ENCODE measurements around the gene CXCL12.

Gene CXCL12

DNA sequence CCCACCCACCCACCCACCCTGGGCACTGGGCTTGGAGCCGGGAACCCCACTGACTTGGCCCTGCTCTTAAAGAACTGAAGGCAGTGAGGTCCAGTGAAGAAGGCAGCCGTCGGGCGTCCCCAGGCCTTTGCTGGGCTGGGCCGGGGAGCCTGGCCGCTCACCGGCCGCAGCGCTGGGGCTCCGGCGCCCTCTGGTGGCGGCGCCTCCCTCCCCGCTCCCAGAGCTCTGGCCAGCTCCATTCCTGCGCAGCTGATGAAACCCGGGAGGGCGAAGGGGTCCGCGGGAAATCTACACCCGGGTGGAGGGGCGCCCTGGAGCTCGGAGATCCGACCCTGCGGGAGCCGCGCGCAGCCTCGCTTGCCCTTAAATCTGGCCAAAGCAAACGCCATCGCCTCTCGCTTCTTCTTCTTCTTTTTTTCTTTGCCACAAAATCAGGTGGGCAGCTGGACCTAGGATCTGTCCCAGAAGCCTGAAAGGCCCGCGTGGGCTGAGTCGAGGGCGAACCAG, 1.7 kb upstream of the CXCL12 start:
- FAIRE-seq (no peak), DNase-seq (ENCODE audit: insufficient read length, low spot score) (peak; percentile 87)

DNA sequence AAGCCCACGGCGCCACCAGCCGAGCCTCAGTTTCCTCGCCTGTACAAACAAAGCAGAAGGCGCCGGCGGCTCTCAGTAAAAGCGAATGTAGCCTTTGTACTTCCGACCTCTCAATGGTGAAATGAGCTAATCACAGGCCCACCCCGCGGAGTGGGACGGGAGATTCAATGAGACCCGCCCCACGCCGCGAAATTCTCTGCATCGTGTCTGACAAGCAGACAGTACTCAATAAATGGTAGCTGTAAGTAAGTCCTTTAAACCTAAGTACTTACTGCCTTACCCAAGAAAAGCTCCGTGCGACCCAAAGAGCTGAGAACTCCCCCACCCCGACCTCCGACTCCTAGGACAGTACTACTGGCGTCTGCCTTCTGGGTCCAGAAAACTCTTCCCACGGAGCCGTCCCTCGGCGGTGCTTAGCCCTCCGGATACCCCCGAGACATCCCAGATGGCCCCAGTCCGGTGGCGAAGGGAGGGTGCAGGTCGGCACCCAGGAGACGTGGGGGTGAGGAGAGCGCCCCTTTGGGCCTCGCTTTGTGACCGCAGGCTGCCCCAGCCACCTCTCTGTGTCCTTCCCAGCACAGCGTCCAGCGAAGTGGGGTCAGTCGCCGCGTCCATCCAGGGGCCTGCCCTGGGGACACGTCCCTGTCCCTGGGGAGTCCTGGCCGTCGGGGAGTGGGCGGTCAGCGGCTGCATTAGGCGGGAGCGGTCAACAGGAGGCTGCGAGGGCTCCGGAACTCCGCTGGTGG, 972 bp upstream of the CXCL12 start:
- FAIRE-seq: no peak
- no peak for DNase-seq (ENCODE audit: insufficient read length, low spot score)

GRCh38 chr10:44384601-44385025, 284 bp downstream of the CXCL12 start:
- no peak for DNase-seq (ENCODE audit: insufficient read length, low spot score)
- FAIRE-seq: no peak

DNA sequence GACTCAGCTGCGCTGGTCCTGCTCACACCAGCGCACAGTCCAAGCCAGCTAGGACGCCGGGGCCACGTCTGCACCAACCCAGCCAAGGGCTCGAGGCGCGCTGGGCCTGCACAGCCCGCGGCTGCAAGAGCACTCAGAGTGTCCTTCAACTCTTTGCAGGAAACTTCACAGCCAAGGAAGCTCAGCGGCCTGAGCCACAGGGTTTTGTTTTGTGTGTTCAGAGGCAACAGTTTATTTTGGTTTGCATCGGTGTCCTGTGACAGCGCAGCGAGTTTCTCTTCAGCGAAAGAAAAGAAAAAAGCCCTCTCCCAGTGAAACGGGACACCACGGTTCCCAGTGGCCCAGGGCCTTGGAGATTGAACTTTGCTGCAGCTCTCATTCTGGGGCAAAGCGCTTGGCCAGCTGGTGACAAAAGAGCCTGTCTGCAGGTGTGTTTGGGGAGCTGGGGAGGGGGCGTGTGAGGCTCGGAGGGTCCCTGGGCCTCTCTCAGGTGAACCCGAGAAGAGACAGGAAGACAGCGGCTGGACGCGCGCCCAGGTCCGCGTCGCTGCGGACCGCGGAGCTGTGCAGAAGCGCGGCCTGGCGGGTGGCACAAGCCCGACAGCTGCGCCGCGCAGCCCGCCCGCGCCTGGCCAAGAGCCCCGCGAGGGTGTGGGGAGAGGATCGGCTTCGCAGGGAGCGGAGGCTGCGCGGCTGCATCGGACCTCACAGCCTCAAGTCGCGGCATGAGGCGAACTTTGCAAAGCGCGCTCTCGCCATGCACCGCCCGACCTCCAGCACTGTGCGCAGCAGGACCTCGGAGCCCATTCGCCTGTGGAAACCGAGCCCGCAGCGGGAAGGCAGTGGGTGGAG, 922 bp downstream of the CXCL12 start:
- DNase-seq (ENCODE audit: insufficient read length, low spot score) (no peak), FAIRE-seq (no peak)

- FAIRE-seq (no peak), DNase-seq (ENCODE audit: insufficient read length, low spot score) (no peak)
Measured at GRCh38 chr10:44382981-44383748, 1.7 kb downstream of the CXCL12 start.

- FAIRE-seq (no peak), DNase-seq (ENCODE audit: insufficient read length, low spot score) (no peak)
Measured at GRCh38 chr10:44382131-44382858, 2.6 kb downstream of the CXCL12 start.

DNA sequence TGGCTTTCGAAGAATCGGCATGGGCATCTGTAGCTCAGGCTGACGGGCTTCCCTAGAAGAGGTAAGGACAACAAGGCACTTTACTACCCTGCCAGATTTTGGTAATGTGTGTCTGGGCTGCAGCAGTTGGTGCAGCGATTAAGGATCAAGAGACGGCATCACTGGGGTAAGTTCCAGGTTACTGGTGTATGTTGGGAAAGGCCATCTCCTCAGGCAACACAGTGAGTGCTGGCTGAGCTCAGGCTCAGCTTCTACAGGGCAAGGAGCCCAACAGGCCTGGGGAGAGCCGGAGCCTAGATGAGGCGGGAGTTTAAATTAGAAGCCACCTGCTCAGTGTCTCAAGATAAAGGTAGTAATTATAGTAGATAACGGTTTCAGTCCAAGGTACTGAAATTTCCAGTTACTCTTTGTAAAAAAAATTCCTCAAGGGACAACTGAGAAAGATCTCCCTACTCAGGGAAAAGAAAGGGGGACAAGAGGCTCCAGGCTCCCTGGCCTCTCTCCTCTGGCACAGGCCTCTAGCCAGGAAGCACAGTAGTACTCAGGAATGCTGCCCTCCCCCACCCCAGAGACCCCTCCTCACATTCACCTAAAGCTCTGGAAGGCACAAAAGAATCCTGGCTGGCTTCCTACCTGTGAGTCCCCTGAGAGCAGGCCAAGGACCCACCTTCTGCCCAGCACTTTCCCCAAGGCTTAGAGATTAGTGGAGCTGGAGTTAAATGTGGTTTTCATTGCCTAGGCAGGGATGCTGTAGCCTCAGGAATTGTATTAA, 3.9 kb downstream of the CXCL12 start:
- DNase-seq (ENCODE audit: insufficient read length, low spot score) (no peak), FAIRE-seq (no peak)

GRCh38 chr10:44379907-44380306, 5.0 kb downstream of the CXCL12 start:
- DNase-seq (ENCODE audit: insufficient read length, low spot score) (no peak), FAIRE-seq (no peak)

GRCh38 chr10:44378626-44379025, 6.3 kb downstream of the CXCL12 start:
- FAIRE-seq (no peak), DNase-seq (ENCODE audit: insufficient read length, low spot score) (no peak)

DNA sequence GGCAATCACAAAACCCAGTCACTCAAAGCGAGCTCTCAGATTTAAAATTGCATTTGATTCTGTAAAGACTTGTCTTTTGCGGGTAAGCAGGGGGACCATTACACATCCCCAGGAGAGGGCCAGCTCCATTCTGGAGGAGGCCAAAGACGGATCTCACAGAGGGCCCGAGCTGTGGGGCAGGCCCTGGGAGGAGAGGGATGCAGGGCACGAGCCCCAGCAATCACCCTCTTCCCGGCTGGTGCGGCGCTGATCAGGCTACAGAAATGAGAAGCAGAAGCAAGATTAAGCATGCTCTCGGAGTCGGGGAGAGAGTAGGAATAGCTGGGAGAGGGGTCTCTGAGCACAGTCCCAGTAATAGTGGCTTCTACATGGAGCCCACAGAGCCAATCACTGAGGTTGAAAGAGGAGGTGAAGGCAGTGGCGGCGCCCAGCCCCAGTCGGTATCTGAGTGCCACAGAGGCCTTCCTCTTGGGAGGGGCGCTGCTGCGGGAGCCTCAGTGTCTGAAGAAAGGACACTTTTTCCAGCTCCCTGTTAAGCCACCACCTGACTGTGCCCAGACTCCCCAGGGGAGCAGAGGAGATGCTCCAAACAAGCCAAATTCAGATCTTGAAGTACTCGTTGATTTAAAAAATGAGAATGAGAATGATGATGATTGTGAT, 7.1 kb downstream of the CXCL12 start:
- FAIRE-seq: no peak
- DNase-seq (ENCODE audit: insufficient read length, low spot score): no peak

DNA sequence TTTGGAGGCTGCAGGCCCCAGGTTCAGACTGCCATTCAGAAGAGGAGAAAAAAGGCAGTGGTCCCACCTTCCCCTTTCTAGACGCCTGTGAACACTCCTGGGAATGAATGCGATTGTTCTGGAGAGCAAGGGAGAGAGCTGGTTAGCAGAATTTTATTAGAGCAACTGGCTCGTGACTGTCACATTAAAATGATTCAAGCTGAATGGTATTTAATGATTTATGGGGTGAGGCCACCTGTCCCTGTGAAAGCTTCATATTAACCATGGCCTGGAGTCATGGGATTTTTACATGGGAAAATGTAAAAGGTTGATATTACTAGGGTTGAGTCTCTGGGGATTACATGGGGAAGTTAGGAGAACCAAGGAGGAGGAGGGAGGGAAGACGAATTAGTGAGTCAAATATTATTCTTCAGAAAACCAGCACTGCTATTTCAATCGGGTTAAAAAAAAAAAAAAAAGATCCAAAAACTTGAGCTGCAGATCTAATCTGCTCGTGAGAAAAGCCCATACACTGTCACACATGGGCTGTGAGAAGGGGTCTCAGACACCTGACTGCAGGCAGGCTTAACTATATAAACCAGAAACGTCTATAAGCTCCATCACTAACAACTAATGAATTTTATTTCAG, 8.3 kb downstream of the CXCL12 start:
- FAIRE-seq (no peak), DNase-seq (ENCODE audit: insufficient read length, low spot score) (no peak)

DNA sequence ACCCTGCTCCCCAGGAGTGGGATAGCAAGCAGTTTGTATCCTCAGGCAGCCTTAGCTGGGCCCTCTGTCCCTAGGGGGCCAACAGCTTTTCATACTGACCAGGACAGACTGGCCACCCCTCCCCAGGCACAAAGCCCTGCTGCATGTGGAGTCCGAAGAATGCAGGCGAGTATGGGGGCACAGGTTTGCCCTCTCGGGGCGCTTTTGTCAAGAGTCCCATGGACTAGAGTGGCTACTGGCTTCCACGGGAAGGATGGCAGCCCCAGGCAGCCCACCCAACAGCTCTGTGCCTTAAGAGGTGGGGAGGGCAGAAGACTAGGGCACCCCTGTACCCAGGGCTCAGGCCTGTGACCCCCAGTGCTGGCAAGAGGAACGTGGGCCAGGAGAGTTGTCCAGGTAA, 10.7 kb downstream of the CXCL12 start:
- DNase-seq (ENCODE audit: insufficient read length, low spot score) (no peak), FAIRE-seq (no peak)

- no peak for DNase-seq (ENCODE audit: insufficient read length, low spot score)
- FAIRE-seq: no peak
Measured at GRCh38 chr10:44373341-44373995, 11.4 kb downstream of the CXCL12 start.

DNA sequence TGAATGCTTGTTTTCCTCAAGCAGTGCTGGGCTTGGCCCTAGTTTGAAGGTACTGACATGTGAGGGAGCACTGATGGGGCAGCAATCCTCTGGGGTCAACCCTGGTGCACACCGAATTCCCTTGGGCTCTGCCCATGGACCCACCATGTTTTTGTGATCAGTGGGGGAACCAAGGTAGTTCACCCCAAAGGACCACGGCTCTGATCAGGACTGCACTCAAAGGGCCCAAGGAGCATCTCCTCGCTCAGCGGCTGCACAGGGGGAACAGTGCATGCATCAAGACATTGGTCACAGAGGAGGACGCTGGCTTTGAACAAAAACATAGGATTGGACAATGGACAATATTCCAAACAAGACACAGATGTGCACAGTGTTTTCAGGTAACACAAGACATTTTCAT, 12.7 kb downstream of the CXCL12 start:
- no peak for FAIRE-seq
- DNase-seq (ENCODE audit: insufficient read length, low spot score): no peak

- DNase-seq (ENCODE audit: insufficient read length, low spot score): no peak
- no peak for FAIRE-seq
Measured at GRCh38 chr10:44370731-44371248, 14.1 kb downstream of the CXCL12 start.

DNA sequence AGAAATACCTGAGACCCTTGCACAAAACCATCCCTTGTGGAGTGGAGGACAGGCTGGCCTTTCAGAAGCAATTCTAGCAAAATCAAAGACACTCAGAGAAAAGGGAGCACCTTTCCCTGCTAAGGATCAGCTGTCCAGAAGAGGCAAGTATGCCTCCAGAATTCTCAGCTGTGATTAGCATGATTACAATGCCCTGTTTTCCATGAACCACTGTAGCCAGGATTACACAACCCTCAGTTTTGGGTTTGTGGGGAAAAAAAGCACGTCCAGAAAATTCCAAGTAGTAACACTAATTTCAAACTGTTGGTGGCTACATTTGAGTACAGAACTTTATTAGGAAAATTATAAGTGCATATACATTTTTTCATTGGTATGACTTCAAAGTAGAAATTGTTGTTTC, 15.0 kb downstream of the CXCL12 start:
- DNase-seq (ENCODE audit: insufficient read length, low spot score) (no peak), FAIRE-seq (no peak)

DNA sequence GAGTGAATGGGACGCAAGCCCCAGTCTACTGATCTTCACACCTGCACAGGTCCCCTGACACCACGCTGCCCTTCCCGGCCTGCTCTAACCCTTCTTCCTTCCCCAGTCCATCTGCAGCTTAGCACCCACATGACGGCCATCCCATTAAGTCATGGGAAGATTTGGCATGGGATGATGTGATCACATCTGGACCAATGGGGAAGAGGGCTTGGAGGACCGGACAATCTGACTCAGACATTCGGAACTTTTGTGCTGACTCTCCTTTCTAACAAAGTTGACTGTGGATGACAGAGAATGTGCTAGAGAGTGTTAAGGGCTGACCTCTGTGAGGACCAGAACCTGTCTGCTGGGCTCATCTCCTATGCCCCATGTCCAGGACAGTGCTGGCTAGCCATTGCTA, 15.6 kb downstream of the CXCL12 start:
- no peak for FAIRE-seq
- no peak for DNase-seq (ENCODE audit: insufficient read length, low spot score)

GRCh38 chr10:44368637-44369036, 16.3 kb downstream of the CXCL12 start:
- FAIRE-seq (no peak), DNase-seq (ENCODE audit: insufficient read length, low spot score) (no peak)

Measured in GM19239 (cell line).